GM21737 (cell line): ENCODE data around the gene ANG.

Experiments
- ATAC-seq: cut with Tn5 transposase; IDR thresholded peaks from one replicate; pipeline ENCODE4 v1.9.1; 2021; ENCODE audit warnings: mild to moderate bottlenecking, moderate library complexity; ENCODE audit not compliant: unreplicated experiment

The ANG gene

DNA sequence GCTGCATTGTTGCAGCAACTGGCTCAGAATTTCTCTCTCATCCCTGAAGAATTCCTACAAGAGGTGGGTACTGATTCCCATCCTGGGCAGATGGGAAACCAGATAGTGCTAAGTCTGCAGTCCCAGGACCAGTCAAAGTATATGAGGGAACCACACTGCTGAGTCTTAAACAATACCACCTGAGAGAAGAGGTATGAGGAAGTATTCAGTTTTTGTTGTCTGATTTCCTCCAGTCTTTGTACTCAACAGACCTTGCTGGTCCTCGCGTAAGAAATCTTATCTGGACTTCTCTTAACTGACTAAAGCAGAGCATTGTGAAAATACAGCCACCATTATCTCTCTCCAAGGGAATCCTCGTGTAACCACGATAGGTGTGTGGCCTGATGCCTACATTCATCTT is 53.6 kb downstream of the ANG start:
- ATAC-seq, result no peak

DNA sequence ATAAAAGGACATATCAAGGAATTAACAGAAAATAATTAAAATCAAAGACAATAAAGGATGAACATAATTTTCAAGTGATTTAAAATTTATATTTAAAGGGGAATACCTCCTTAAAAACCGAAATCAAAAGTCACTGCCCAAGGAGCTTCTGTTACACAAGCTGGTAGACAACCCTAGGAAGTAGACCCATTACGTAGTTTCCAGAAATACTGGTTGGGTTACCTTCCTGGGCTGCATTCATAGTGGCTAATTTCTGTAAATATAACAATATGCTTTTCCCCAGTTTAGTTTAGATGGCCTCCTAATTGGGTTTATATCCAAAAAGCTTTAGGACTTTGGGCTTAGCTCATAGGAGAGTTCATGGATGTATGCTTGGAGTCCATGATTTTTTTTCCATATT is 55.0 kb downstream of the ANG start:
- no peak for ATAC-seq
